Testis (tissue), 2 donors: ENCODE measurements around the gene MX1.

Experiments
- CTCF ChIP-seq, 3 experiments: fragments of 450-650 bp in 2 of 3; fragments of 200-600 bp in 1 of 3; sonication (generic) in 1 of 3; IDR thresholded peaks; one replicate each; pipeline ENCODE4 v1.5.1; 2016 to 2019; ENCODE audit warnings: antibody characterized with exemption in 3 of 3, mild to moderate bottlenecking in 2 of 3, moderate library complexity in 1 of 3
- POLR2A ChIP-seq: fragments of 450-650 bp; IDR thresholded peaks from one replicate; pipeline ENCODE4 v1.6.1; 2017; ENCODE audit warnings: antibody characterized with exemption, mild to moderate bottlenecking, moderate library complexity

GRCh38 chr21:41418956-41419680 is 6.9 kb upstream of the MX1 start:
- no peak for TF ChIP-seq CTCF (IDR thresholded peaks at IDR 0.05)
- TF ChIP-seq POLR2A: no peak
